Endothelial cell of umbilical vein (primary cell): ENCODE data around the gene ZNF775.

Experiments
- EZH2 ChIP-seq: IDR thresholded peaks from 2 replicates; pipeline ENCODE4 v1.6.1; 2012; ENCODE audit warnings: borderline replicate concordance, low read depth, mild to moderate bottlenecking, moderate library complexity, low read length, inconsistent platforms; ENCODE audit not compliant: severe bottlenecking
- JUN ChIP-seq: IDR thresholded peaks from 2 replicates; pipeline ENCODE4 v1.6.1; 2011; ENCODE audit warnings: borderline replicate concordance, low read depth; ENCODE audit not compliant: insufficient read length, insufficient read depth
- MYC ChIP-seq: IDR thresholded peaks from one replicate; pipeline ENCODE4 v1.6.1; 2011; ENCODE audit warnings: mild to moderate bottlenecking, low read depth, low read length
- TF ChIP-seq, protein P1 (sequence below), 2 donors: IDR thresholded peaks; 1 replicate in 1 of 2; 2 replicates in 1 of 2; pipeline ENCODE4 v1.5.1; 2011; ENCODE audit warnings: low read length in 2 of 2, mild to moderate bottlenecking in 2 of 2, moderate library complexity in 2 of 2, control low read depth in 1 of 2, inconsistent platforms in 1 of 2, low read depth in 1 of 2; ENCODE audit not compliant: insufficient read depth in 1 of 2; ENCODE audit errors: extremely low read depth in 1 of 2
- TF ChIP-seq, protein P2 (sequence below): IDR thresholded peaks from 2 replicates; pipeline ENCODE4 v1.6.1; 2011; ENCODE audit not compliant: insufficient read depth, insufficient read length

DNA sequence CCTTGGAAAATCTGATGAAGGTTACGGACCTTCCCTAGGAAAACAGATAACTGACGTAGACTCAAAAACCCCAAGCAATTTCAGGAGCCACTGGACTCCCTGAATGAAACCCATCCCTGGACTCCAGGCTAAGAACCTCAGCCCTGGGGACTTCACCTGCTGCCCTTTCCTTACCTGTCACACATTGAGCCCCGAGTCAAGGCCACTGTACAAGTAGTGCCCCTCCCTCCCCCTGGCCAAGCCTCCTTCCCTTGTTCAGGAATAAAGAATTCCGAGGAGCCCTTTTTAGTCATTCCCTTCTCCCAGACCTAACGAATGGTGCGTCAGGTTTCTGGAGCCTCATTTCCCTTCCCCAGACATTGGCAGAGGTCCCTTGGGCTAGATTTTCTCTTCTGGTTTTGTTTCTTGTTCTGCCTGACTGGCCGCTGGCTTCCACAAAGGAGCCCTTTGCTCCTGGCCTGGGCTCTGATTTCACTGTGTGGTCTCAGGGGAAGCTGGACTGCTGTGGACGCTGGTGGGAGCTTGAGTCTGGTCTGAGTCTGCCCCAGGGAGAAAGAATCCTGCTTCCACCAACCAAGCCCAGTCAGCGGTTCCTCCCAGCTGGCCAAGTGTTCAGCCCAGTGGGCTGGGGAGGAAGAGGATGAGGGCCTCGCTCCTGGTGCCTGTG lies 31.7 kb downstream of the ZNF775 start:
- TF ChIP-seq EZH2 (no peak), JUN (no peak), MYC (no peak)
- TF ChIP-seq, protein P1, sequence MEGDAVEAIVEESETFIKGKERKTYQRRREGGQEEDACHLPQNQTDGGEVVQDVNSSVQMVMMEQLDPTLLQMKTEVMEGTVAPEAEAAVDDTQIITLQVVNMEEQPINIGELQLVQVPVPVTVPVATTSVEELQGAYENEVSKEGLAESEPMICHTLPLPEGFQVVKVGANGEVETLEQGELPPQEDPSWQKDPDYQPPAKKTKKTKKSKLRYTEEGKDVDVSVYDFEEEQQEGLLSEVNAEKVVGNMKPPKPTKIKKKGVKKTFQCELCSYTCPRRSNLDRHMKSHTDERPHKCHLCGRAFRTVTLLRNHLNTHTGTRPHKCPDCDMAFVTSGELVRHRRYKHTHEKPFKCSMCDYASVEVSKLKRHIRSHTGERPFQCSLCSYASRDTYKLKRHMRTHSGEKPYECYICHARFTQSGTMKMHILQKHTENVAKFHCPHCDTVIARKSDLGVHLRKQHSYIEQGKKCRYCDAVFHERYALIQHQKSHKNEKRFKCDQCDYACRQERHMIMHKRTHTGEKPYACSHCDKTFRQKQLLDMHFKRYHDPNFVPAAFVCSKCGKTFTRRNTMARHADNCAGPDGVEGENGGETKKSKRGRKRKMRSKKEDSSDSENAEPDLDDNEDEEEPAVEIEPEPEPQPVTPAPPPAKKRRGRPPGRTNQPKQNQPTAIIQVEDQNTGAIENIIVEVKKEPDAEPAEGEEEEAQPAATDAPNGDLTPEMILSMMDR (IDR thresholded peaks at IDR 0.05; ENCODE audit: extremely low read depth in 1 of 2, insufficient read depth in 1 of 2, low read depth in 1 of 2, low read length in 2 of 2), result no peak
- TF ChIP-seq, protein P2, sequence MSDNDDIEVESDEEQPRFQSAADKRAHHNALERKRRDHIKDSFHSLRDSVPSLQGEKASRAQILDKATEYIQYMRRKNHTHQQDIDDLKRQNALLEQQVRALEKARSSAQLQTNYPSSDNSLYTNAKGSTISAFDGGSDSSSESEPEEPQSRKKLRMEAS, result no peak
